OCI-LY3 (cell line): ENCODE results near the gene BPTF.

Experiments
- EZH2phosphoT487 ChIP-seq: fragments of 200-600 bp; shearing (Covaris generic); IDR thresholded peaks from 2 replicates; pipeline ENCODE4 v1.6.1; 2018; ENCODE audit warnings: antibody characterized with exemption, mixed run types, low read depth
- TF ChIP-seq, protein P1 (sequence below): fragments of 200-600, 300-600 bp; sonication (generic); IDR thresholded peaks from 2 replicates; pipeline ENCODE4 v1.5.1; 2014; ENCODE audit warnings: antibody characterized with exemption, low read length, low read depth

DNA sequence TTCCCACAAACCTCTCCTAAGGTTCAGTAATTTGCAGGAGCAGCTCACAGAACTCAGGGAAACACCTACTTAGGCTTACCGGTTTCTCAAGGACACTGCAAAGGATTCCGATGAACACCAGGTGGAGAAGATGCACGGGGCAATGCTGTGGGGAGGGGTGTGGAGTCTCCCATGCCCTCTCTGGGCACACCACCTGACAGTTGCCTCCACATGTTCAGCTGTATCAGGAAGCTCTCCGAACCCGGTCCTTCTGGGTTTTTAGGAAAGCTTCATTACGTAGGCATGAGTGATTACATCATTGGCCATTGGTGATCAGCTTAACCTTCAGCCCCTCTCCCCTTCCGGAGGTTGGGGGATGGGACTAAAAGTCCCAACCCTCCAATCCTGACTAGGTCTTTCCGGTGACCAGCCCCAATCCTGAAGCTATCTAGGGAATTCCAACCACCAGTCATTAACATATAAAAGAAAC lies 149.3 kb downstream of the BPTF start:
- TF ChIP-seq, protein P1, sequence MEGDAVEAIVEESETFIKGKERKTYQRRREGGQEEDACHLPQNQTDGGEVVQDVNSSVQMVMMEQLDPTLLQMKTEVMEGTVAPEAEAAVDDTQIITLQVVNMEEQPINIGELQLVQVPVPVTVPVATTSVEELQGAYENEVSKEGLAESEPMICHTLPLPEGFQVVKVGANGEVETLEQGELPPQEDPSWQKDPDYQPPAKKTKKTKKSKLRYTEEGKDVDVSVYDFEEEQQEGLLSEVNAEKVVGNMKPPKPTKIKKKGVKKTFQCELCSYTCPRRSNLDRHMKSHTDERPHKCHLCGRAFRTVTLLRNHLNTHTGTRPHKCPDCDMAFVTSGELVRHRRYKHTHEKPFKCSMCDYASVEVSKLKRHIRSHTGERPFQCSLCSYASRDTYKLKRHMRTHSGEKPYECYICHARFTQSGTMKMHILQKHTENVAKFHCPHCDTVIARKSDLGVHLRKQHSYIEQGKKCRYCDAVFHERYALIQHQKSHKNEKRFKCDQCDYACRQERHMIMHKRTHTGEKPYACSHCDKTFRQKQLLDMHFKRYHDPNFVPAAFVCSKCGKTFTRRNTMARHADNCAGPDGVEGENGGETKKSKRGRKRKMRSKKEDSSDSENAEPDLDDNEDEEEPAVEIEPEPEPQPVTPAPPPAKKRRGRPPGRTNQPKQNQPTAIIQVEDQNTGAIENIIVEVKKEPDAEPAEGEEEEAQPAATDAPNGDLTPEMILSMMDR = no peak
- TF ChIP-seq EZH2phosphoT487 = no peak
